HG02798 (cell line): Measurements from ENCODE around the gene EPS15.
"Not testable (repeated sequence)": the region's sequence is repeated elsewhere in the genome, so short reads cannot be mapped to it uniquely, and the experiment has no call there.

Experiments used
- ATAC-seq: cut with Tn5 transposase; IDR thresholded peaks from one replicate; pipeline ENCODE4 v1.9.1; 2021; ENCODE audit warnings: mild to moderate bottlenecking; ENCODE audit not compliant: unreplicated experiment, poor library complexity

EPS15 gene

GRCh38 chr1:51549016-51549619 lies 30.1 kb upstream of the EPS15 start:
- no peak for ATAC-seq

- ATAC-seq: no peak
Observed at GRCh38 chr1:51543858-51544257, 24.8 kb upstream of the EPS15 start.

- ATAC-seq: no peak
Observed at GRCh38 chr1:51542158-51542953, 23.3 kb upstream of the EPS15 start.

- ATAC-seq: no peak
Observed at GRCh38 chr1:51541313-51542050, 22.4 kb upstream of the EPS15 start.

- no peak for ATAC-seq
Observed at GRCh38 chr1:51537568-51537967, 18.5 kb upstream of the EPS15 start.

GRCh38 chr1:51535006-51535592 lies 16.0 kb upstream of the EPS15 start:
- ATAC-seq: no peak

GRCh38 chr1:51534447-51534846 lies 15.4 kb upstream of the EPS15 start:
- no peak for ATAC-seq

GRCh38 chr1:51532853-51533252 lies 13.8 kb upstream of the EPS15 start:
- no peak for ATAC-seq

- not testable (repeated sequence) for ATAC-seq
Observed at GRCh38 chr1:51530447-51530846, 11.4 kb upstream of the EPS15 start.

GRCh38 chr1:51527144-51527543 lies 8.1 kb upstream of the EPS15 start:
- no peak for ATAC-seq

GRCh38 chr1:51526248-51526647 lies 7.2 kb upstream of the EPS15 start:
- peak; percentile 52 for ATAC-seq

GRCh38 chr1:51525295-51525694 lies 6.2 kb upstream of the EPS15 start:
- ATAC-seq: no peak

- ATAC-seq: no peak
Observed at GRCh38 chr1:51524817-51525216, 5.8 kb upstream of the EPS15 start.

GRCh38 chr1:51523931-51524330 lies 4.9 kb upstream of the EPS15 start:
- no peak for ATAC-seq

GRCh38 chr1:51520700-51521248 lies 1.7 kb upstream of the EPS15 start:
- ATAC-seq: no peak

- ATAC-seq: no peak
Observed at GRCh38 chr1:51519865-51520699, 1.0 kb upstream of the EPS15 start.

GRCh38 chr1:51518586-51519047 lies 449 bp downstream of the EPS15 start:
- ATAC-seq: peak; percentile 41

- peak; percentile 24 for ATAC-seq
Observed at GRCh38 chr1:51518033-51518585, 957 bp downstream of the EPS15 start.

- no peak for ATAC-seq
Observed at GRCh38 chr1:51517361-51518032, 1.6 kb downstream of the EPS15 start.
